GM19463 (cell line): ENCODE results near the gene KANTR.
A peak's percentile ranks its signal among the peaks of the same experiment; 100 is the strongest.

Source experiments
- ATAC-seq: cut with Tn5 transposase; IDR thresholded peaks from one replicate; pipeline ENCODE4 v1.9.1; 2021; ENCODE audit warnings: mild to moderate bottlenecking, moderate library complexity; ENCODE audit not compliant: unreplicated experiment

Gene KANTR

DNA sequence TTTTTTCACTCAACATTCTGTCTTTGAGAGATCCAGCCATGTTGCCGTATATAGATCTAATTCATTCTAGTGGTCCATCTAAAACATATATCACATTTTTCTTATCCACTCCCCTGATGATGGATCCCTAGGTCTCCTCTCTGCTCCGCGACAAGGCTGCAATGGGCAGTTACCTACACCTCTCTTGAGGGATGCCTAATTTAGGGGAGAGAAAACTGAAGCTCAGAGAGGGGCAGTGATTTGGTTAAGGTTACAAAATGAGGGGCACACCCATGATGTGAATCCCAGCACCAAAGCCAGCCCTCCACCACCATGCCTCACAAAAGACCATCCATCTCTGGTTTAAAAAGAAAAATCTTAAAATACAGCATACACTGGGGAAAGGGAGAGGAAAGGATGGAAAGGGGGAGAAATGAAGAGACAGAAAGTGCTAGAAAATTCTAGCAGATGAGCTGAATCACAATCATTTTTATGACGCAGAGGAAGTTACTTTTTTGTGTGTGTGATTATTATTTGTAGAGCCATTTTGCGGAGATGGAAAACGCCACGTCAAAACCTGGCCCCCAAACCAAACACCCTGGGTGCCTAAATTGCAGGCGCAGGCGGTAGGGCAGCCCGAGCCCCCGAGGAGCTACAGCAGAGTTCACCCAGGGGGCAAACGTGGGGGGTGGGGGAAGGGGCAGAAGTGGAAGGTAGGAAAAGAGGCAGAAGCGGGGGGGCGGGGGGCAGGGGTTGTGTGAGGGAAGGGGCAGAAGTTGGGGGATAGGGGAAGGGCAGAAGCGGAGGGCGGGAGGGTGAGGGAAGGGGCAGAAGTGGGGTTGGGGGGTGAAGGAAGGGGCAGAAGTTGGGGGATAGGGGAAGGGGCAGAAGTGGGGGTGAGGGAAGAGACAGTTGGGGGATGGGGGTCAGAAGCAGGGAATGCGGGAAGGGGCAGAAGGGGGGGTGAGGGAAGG, 13.0 kb upstream of the KANTR start:
- no peak for ATAC-seq

DNA sequence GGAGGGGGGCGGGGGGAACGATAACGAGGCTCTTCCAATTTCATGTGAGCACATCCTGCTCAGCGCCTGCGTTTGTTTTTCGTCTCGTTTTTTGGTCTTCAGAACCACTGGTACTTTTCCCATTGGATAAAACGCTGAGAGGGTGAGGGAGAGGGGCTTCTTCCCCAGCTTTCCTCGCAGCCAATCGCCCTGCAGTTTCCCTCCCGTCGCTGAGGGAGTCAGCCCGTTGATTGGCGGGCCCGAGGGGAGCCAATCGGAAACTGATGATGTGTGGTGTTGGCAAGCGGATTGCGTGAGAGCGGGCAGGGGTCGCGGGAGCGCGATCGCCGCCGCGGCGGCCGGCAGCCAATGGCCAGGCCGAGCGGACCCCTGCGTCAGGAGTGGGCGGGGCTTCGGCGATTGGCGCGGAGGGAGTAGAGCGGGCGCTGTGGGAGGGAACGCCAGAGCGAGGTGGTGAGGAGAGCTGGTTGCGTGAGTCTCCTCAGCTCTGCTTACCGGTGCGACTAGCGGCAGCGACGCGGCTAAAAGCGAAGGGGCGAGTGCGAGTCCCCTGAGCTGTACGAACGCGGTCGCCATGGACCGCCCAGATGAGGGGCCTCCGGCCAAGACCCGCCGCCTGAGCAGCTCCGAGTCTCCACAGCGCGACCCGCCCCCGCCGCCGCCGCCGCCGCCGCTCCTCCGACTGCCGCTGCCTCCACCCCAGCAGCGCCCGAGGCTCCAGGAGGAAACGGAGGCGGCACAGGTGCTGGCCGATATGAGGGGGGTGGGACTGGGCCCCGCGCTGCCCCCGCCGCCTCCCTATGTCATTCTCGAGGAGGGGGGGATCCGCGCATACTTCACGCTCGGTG, 11.8 kb upstream of the KANTR start, which contains the start of gene TSPYL2:
TSPYL2 (plus strand) TSS at position 443 of the 848 bp plus-strand sequence; CDS start at position 575, 132 bp downstream.
- peak; percentile 92 for ATAC-seq

DNA sequence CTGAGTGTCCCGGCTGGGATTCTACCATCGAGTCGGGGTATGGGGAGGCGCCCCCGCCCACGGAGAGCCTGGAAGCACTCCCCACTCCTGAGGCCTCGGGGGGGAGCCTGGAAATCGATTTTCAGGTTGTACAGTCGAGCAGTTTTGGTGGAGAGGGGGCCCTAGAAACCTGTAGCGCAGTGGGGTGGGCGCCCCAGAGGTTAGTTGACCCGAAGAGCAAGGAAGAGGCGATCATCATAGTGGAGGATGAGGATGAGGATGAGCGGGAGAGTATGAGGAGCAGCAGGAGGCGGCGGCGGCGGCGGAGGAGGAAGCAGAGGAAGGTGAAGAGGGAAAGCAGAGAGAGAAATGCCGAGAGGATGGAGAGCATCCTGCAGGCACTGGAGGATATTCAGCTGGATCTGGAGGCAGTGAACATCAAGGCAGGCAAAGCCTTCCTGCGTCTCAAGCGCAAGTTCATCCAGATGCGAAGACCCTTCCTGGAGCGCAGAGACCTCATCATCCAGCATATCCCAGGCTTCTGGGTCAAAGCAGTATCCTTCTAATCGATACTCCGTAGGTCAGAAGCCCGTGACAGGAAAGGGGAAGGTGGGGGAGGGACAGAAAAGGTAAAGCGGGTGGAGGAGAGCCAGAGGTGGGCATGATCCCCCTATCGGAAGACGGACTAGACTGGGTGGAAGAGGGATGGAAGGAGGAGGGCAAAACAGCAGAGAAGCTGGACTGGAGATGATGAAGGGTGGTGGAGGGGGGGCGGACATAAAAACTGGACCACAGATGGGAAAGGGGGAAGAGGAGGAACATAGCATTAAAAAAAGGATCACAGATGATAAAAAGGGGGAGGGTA, 10.9 kb upstream of the KANTR start:
- ATAC-seq, result no peak

DNA sequence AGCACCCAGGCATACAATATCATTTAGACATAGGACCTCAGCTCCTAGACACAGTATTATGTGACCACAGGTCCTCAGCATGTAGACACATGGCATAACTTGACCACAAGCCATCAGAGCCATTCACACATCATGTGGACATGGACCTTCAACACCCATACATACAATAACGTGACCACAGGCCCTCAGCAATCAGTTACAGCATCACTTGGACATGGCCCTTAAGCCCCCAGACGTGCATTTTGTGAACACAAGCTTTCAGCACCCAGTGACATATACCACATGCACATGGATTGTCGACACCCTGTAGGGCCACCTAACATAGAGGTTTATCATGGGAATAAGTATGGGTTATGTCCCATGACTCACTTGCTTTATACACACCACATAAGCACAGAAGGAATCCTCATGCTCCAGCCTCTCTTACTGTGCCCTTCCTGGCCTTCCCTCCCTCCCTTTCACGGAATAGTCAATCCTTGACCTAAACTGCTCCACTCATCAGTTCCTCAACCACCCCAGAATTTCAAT, 9.8 kb upstream of the KANTR start:
- no peak for ATAC-seq

DNA sequence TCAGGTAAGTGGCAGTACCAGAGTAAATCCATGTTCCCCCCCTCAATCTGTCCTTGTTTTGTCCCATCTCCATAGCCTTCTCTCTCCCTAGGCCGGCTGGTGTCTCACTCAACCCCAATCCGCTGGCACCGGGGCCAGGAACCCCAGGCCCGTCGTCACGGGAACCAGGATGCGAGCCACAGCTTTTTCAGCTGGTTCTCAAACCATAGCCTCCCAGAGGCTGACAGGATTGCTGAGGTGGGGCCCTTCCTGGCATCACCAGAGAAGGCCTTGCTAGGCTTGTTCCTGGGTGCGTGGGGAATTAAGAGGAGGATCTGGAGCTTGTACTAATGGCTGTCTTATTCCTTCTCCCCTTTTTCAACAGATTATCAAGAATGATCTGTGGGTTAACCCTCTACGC, 9.1 kb upstream of the KANTR start:
- ATAC-seq, result no peak

DNA sequence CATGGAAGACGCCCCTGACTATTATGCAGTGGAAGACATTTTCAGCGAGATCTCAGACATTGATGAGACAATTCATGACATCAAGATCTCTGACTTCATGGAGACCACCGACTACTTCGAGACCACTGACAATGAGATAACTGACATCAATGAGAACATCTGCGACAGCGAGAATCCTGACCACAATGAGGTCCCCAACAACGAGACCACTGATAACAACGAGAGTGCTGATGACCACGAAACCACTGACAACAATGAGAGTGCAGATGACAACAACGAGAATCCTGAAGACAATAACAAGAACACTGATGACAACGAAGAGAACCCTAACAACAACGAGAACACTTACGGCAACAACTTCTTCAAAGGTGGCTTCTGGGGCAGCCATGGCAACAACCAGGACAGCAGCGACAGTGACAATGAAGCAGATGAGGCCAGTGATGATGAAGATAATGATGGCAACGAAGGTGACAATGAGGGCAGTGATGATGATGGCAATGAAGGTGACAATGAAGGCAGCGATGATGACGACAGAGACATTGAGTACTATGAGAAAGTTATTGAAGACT, 8.2 kb upstream of the KANTR start:
- no peak for ATAC-seq

DNA sequence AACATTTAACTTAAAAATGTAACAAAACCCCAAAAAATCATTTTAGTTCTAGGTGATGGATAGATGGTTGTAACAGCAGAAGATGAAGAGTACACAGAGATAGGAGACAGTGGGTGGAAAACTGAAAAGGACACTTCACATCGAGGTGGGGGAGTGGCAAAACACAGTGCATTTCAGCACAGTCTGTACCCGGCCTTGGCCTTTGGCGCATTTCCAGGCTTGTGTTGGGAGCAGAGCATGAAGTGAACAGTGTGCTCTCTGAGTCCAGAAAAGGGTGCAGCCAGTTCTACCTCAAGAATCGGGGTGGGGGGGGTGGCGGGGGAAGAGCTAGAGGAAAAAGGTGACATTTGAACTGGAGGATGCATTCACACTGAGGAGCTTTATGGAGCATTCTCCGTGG, 7.5 kb upstream of the KANTR start:
- no peak for ATAC-seq

DNA sequence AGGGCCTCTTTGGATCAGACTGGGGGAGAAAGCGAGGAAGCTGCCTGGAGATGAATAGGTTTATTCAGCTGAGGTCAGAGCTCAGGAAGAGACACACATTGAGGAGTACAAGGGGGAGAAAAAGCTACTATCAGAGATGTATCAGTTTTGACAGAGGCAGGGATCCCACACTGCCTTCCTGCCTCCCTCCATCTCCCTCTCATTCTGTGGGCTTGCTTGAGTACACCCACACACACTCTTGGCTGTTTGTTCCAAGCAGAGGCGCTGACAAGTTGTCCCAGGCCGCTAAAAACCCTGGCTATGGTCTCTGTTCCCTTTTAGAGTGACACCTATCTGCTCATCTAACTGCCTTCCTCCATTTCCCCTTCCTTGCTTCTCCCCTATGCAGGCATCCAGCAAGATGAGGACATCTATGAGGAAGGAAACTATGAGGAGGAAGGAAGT, 6.5 kb upstream of the KANTR start:
- no peak for ATAC-seq

DNA sequence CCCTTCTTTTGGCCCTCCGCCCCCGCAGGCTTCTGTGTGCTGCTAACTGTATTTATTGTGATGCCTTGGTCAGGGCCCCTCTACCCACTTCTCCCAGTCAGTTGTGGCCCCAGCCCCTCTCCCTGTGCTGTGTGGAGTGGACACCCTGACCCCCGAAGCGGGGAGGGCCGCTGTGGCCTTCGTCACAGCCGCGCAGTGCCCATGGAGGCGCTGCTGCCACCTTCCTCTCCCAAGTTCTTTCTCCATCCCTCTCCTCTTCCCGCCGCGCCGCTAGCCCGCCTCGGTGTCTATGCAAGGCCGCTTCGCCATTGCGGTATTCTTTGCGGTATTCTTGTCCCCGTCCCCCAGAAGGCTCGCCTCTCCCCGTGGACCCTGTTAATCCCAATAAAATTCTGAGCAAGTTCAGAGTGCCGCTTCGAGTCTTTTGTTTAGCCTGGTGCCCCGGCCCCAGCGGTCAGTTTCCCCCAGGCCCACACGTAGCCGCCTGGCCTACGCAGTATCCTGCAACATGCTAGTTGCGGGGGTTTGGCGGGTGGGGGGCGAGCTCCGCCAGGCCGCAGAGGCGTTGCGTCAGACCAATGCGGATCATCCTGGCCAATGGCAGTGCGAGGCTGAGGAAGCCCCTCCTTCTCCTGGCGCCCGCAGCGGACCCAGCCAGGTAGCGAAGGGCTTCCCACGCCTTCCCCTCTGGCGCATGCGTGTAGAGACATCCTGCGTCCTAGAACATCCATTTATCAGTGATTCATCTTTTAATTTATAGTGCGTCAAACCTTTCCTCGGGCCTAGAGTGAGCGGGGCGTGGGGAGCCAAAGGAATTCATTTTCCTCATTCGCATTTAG, 5.6 kb upstream of the KANTR start:
- peak; percentile 59 for ATAC-seq

DNA sequence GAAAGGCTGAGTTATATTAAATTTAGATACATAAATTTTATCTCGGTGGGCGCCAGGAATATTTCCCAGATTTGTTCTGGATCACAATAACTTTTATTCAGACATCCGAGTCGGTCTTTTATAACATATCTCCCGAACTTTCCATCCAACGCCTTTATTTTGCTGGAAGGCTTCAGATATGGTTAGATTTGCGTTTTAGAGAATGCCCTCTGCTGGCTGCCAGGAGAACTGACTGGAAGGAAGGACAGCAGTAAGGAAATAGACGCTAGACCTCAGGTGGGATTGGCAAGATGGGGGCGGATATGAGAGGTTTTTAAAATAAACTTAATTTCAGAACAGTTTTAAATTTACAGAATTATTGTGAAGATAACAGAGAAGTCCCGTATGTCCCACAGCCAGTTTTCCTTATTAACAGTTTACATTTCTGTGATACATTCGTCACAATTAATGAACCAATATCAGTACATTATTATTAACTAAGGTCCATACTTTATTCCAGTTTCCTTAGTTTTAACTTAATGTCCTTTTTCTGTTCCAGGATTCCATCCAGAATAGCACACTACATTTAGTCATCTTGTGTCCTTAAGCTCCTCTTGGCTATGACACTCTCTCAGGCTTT, 4.6 kb upstream of the KANTR start:
- ATAC-seq, result no peak

DNA sequence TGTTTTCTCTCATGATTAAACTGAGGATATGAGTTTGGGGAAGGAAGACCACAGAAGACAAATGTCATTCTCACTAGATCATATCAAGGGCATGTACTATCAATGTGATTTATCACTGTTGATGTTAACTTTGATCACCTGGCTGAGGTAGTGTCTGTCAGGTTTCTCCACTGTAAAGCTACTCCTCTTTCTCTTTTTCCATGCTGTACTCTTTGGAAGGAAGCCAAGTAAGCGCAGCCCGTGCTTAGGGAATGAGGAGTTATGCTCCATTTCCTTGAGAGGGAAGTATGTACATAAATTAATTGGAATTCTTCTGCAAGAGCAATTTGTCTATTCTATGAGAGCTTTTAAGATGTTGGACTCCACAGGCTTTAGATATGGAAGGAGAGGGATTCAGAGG, 4.0 kb upstream of the KANTR start:
- no peak for ATAC-seq

DNA sequence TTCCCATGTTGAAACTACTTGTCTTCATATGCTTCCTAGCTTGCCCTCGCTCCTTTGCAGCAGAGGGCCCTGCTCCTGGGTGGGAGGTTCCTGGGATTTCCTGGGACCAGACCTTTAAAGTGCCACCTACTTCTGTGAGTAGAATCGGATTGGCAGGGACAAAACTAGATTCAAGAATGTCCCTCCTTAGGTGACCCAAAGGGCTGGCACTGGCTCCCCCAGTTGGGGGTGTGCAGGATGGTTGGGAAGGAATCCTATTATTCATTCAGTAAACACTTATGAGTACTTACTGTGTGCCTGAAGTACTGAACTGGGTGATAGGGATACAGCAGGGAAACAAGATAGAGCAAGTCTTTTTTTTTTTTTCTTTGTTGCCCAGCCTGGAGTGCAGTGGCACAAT, 2.6 kb upstream of the KANTR start:
- ATAC-seq, result no peak

DNA sequence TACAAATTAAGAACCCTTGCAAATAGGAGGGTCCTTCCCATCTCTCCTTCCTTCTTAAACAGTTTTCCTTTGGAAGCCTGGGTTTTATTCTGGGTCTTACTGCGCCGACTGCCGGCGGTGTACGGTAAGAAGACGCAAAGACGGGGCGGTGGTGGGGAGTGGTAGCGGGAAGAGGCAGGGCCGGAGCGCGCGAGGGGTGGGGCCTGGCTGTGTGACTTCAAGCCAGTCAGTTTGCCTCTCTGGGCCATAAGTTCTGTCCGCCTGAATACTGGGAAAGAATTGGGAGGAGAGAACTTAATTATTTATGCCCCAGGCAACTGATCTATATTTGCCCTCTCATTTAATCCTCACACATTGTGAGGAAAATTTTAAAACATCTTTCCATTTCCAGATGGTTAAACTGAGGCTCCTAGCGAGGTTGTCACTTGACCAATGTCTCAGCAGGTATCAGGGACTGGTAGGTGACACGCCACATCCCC, 726 bp upstream of the KANTR start:
- ATAC-seq, result peak; percentile 46

DNA sequence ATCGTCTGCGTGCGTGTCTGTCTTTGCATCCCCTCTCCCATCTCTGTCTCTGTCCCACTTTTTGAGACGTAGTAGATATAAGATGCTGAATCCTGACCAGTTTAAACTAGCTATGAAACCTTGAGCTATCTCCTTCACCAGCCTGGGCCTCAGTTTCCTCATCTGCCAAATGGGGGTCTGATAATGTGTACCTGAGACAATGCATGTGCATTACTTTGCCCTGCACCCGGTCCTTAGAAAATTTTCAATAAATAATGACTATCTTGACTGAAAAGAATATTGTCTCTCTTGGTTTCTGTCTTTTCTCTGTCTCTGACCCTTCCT, 602 bp downstream of the KANTR start:
- no peak for ATAC-seq

DNA sequence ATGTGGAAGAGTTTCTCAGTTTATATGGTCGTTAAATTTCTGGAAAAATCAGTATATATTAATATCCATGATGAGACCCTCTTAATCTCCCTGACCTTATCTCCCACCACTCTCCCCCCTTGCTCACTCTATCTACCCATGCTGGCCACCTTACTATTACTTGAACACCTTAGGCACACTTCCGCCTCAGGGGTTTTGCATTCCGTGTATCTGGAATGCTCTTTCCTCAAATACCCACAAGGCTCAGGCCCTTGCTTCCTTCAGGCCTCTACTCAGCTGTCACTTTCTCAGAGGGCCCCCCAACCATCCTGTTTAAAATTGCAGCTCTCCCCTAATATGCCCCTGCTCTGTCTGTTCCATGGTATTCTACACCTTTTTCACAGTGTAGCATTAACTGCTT, 1.9 kb downstream of the KANTR start:
- ATAC-seq, result no peak

DNA sequence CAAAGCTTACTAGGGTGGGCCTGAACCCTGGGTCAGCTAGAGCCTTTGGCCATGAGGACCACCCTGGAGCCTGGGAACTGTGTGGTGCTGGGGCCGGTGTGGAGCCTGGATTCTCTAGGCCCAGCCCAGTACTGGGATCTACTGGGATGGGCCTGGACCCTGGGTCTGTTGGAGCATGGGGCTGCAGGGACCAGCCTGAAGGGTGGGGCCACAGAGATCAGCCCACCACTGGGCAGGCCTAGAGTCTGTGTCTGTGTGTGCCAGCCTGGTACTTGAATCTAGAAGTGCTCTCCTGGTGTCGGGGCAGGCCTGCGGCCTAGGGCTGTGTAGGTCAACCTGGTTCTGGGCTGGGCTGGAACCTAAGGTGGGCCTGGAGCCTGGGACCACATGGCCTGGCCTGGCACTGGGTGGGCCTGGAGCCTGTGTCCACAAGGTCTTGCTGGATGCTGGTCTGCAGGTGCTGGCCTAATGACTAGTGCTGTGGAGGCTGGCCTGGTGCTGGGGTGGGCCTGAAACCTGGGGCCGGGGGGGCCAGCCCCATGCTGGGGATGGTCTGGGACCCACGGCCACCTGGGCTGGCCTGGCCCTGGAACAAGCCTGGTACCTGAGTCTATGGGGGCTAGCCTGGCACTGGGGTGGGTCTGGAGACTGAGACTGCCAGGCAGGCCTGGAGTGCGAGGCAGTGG, 21.1 kb downstream of the KANTR start:
- no peak for ATAC-seq

DNA sequence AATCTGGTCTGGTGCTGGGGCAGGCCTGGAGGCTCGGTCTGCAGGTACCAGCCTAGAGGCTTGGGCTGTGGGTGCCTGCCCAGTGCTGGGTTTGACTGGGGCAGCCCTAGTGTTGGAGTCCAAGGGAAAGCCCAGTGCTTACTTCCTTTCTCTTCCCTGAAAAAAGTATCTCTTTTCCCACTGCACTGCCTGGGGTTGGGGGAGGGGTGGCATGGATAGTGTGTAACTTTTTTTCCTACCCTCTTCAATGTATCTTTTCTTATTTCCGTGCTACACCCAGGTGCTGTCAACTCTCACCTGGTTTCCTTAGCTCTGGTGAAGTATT, 21.6 kb downstream of the KANTR start:
- ATAC-seq, result no peak

DNA sequence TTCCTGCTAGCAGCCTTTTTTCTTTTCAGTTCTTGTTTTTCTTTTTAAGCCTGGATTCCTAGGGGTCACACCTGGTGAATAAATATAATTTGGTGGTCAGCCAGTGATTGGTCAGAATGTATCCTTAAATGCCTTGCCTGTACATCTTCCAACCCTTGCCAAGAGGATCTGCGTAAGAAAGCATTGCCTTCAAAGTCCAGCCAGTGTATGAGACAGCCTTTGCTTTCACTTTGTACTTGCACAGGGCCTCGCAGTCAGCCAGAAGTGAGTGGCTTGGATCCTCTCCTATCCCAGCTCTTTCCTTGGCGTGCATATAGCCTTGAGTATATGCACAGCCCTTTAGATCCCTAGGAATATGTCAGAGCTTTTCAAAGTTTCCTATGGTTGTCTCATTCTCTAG, 22.2 kb downstream of the KANTR start:
- ATAC-seq, result no peak

DNA sequence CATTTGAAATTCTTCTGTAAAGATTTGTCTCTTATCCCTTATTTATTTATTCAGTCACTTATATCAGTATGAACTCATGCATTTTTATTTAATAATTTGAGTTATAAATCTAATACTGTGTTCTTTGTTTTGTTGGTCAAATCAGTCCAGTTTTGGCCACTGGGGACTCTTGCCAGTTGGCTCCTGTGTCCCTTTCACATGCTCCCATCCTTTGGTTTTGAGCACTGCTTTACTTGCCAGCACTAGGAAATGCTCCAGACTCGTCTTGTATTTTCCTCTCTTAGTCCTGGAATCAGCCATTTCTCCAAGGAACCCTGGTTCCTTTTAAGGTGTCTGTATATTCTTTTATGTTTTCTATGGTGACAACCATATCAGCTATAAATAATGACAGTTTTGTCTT, 28.1 kb downstream of the KANTR start:
- no peak for ATAC-seq
